IPS DF 19.7 (cell line): ENCODE measurements around the gene EXOC6B.

ENCODE experiments used
- DNase-seq: peaks from one replicate; pipeline ENCODE4 v3.0.0-alpha.2; 2013; ENCODE audit warnings: low read depth, low spot score

The EXOC6B gene

DNA sequence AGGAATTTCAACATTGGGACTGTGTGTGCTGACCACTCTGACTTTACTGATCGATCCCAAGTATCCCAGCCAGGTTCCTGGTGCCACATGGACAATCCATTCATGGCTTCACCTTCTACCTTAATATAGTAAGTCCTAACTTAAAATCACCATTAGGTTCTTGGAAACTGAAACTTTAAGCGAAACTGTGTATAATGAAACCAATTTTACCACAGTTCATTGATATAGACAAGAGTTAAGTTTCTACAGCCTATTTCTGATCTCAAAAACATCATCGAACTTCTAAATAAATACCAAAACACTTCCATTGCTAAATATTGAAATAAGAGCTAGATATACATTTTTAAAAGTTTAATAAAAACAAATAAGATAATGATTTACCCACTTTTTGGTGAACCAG is 4.4 kb upstream of the EXOC6B start:
- DNase-seq: no peak

DNA sequence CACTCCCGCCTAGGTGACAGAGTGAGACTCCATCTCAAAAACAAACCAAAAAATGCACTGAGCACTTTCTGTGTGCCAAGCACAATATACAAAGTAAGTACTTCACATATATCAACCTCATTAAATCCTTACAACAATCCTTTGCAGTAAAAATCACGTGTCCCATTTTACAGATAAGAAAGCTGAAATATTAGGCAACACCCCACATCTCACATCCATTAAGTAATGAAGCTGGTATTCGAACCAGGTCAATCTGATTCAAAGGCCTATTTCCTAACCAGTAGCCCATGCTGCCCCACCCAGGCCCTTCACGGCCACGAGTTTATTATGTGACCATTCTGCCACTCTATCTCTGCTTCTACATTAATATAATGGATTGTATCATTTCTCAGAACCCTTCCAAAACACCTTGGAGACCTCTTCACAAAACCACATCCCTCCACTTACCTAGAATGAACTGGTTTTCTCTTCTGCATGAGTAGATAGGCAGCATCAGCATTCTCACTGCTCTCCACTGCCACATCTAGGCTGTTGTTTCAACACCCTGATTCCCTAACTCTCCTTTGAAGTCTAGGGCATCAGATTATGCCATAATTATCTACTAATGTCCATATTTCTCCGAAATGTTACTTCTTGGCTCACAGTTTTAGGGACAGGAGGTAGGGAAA is 3.1 kb upstream of the EXOC6B start:
- no peak for DNase-seq

DNA sequence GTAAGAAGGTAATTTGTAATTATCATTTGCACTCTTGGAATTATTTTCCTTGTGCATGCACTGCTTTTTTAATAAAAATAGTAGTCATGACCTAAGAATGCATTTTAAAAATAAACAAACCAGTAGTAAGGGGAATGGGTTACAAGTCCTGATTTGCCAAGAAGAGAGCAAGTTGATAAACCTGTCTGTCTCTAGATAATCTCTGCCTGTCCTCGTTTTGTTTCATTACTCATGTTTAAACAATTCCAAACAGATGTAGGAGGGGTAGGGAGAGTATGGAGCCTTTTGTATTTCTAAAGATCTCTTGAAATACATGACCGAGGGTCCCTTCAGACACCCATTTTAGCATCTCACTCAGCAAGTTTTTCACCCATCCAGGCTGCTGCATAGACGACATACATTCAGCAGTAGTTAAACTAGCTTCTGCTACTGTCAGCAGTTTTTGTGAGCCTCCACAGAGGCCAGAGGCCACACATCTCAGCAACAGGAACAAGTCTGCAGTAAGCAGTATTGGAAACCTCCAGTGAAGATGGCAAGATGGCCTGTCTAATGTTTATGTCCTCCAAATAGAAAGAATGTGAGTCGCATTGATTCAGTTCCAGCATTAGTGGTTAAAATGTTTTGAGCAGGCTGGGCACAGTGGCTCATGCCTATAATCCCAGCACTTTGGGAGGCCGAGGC is 2.3 kb upstream of the EXOC6B start:
- DNase-seq: no peak

DNA sequence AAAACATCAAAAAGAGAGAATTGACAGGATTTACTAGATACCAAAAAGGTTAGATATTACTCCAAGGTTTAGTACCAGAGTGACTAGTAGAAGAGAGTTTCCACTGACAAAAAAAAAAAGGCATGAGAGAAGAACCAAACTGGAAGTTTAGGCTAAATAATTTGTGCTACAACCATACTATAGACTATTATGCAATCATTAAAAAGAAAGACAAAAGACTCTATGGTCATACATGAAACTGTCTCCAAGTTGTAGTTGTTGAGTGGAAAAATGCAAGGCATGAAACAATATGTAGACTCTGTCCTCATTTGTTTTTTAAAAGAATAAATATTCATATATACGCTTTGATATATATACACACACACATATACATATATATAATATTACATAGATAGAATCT is 1.7 kb upstream of the EXOC6B start:
- DNase-seq: no peak

DNA sequence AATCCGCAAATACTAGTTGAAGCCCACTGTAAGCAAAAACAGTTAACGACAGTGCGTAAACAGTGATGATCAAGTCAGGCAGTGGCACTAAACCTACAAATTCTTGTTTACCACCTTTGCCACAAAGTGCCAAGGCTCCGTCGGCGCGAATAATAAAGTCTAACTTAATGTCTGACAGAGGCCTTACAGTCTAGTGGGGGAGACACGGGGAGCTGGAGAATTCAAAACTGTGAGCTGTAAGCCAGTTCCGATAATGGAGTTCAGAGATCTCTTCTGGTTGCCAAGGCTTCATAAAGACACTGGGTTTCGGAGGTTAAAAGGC is 284 bp upstream of the EXOC6B start:
- DNase-seq: no peak

DNA sequence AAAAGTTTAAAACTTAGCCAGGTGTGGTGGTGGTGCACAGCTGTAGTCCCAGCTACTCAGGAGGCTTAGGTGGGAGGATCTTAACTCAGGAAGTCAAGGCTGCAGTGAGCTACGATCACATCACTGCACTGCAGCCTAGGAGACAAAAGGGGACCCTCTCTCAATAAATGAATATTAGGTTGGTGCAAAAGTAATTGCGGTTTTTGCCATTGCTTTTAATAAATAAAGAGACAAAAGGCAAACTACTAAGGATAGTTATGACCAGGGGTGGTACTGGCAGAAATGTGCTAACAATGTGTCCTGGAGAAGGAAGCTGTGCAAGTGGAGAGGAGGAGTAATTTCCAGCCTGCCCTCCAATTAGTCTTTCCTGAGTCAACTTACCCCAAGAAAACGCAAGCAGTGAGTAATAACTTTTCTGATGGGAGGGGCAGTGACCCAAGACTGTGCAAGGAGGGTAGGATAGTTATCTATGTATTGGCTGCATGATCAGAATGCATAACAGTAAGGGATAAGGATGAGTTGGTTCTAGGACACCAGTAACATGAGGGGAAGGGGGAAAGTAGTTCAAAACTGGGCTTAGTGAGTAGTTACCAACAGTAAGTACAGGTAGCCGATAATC is 1.5 kb downstream of the EXOC6B start:
- DNase-seq: no peak

DNA sequence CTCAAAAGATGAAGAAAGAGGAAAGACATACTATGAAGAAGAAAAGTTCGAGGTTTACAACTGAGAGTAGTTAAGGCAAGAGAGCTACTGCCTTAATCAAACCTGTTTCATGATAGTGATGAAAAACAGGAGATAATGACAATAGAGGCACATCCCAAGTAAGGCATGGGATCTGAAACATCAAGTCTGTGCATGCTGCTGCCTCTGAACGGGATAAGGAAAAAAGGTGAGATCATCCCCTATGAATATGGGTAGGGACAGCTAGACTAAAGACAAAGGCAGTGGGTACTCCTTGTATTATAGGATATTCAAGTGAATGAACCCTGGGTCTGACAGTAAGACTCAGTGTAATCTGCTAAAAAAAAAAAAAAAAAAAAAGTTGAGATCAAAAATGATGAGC is 3.0 kb downstream of the EXOC6B start:
- DNase-seq: no peak

DNA sequence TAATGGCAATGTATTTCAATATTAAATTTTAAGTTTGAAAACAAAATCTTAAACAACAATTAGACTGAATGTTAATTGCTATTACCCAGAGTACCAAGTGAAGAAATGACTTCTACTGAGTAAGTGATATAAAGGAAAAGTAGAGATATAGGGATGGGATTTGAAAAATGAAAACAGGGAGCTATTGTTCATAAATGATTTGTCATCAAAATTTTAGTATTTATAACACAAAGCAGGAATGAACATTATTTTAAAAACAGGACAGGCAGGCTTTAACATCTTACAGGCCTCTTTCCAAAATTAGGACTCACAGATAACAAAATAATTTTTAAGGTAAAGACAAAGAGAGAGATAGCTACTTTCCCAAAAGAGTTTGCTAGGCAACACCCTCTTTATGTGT is 3.9 kb downstream of the EXOC6B start:
- DNase-seq: no peak

DNA sequence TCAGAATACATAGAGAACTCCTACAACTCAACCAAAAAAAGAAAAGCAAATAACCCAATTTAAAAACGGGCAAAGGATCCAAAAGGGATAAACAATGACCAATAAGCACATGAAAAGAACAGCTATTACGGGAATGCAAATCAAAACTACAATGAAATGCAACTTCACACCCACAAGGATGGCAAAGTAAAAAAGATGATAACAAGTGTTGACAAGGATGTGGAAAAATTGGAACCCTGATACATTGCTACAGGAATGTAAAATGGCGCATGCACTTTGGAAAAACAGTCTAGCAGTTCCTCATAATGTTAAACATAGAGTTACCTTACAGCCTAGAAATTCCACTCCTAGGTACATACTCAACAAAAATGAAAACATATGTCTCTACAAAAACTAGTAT is 4.7 kb downstream of the EXOC6B start:
- DNase-seq: no peak

DNA sequence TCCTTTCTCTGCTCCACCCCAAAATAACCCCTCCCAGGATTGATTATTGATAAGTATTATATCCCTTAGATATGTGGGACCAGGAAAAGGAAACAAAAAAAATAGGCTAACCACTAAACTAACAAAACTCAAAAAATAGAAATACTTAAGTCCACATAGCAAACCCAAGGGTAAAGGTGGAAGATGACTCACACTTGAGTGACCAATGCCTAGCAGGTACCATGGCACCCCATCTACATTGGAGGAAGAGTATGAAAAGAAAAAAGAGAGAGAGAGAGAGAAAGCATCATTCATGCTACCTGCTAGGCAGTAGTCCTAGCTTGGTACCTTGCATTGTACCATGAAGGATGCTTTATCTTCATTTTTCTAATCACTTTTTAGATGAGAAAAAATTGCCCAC is 6.3 kb downstream of the EXOC6B start:
- DNase-seq: no peak

DNA sequence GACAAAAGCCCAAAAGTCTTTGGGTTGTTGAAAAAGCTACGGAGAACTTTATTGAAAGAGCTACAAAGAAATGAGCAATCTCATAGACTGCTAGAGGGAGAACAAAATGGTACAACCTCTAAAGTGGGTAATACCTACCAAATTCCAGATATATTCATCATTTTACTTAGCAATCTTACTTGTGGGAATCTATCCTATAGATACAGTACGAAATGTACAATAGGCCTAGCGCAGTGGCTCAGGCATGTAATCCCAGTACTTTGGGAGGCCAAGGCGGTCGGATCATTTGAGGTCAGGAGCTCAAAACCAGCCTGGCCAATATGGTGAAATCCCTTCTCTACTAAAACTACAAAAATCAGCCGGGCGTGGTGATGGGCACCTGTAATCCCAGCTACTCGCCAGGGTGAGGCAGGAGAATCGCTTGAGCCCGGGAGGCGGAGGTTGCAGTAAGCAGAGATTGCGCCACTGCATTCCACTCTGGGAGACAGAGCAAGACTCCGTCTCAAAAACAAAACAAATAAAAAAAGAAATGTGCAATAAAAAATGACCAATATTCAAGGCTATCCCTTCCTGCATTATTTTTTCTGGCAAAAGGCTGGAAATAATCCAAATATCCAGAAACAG is 10.1 kb downstream of the EXOC6B start:
- no peak for DNase-seq

DNA sequence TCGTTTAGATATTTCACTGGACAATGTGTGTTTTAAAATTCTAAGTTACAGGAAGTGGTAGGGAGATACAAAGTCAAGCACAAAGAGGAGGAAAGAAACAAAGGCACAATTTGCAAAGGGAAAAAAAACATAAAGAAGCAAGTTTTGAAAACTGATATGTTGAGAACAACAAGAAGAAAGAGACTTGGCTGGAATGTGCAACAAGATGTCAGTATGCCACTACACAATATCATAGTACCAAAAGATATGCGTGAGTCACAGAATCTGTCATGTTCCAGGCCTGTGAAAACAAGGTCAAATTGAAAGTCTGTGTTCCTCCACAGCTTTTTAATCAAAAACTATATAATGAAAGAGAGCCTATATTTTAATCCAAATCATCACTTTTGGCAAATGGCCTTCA is 12.0 kb downstream of the EXOC6B start:
- no peak for DNase-seq

DNA sequence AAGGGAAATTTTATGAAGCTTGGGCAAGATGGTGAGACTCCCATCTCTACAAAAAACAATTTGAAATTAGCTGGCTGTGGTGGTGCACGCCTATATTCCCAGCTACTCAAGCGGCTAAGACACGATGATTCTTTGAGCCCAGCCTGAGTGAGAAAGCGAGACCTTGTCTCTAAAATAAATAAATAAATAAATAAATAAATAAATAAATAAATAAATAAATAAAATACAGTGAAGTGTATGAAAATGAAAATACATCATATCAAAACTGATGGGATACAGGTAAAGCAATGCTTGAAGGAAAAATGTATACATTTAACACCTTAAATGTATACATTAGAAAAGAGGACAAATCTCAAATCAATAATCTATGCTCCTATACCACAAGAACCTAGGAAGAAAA is 15.7 kb downstream of the EXOC6B start:
- no peak for DNase-seq

DNA sequence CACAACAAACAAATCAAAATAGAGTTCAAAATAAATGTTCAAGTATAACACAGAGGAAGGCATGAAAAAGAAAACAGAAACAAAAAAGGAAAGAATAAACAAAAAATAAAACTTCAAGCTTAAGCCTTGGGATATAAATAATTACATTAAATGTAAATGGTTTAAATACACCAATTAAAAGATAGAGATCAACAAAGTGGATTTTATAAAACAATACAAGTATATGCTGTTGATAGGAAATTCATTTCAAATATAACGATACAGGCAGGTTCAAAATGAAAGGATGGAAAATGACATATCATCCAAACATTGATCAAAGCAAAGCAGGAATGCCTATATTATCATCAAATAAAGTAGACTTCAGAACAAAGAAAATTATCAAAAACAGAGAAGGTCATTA is 16.7 kb downstream of the EXOC6B start:
- no peak for DNase-seq

DNA sequence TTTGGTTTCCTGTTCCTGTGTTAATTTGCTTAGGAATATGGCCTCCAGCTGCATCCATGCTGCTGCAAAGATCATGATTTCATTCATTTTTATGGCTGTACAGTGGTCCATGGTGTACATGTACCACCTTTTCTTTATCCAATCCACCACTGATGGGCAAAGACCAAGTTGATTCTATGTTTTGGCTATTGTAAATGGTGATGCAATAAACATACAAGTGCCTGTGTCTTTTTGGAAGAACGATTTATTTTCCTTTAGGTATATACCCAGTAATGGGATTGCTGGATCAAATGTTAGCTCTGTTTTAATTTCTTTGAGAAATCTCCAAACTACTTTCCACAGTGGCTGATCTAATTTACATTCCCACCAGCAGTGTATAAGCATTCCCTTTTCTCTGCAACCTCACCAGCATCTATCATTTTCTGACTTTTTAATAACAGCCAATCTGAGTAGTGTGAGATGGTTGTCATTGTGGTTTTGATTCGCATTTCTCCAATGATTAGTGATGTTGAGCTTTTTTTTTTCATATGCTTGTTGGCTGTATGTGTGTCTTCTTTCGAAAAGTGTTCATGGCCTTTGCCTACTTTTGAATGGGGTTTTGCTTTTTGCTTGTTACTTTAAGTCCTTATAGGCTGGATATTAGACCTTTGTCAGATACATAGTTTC is 19.4 kb downstream of the EXOC6B start:
- DNase-seq: no peak

DNA sequence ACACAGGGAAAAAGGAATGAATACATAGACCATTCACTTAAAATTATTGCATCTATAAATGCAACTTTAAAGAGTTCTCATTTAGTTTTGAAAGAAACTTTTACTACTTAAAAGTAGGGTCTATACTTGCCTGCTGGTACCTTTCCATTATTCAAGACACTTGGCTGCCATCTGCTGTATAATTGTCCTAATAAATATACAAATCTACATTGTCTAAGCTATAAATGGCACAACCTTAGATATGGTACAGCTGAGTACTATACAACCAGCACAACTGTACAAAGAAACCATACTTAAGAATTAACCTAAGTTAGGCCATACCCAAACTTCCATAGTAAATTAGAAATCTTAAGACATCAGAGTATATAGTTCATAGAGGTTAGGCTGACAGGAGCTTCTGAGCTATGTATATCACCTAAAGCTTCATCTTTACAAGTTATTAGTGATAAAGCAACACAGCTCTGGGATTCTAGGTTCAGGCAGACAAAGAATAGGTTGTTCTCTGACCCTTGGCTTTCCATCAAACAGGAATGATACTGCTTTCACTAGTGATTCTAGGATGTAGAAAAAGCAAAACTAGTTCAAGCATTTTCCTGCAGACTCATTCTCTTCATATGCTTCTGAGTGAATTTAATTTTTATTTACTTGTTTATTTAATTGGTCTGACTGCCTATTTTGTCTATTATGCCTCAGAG is 22.1 kb downstream of the EXOC6B start:
- no peak for DNase-seq

DNA sequence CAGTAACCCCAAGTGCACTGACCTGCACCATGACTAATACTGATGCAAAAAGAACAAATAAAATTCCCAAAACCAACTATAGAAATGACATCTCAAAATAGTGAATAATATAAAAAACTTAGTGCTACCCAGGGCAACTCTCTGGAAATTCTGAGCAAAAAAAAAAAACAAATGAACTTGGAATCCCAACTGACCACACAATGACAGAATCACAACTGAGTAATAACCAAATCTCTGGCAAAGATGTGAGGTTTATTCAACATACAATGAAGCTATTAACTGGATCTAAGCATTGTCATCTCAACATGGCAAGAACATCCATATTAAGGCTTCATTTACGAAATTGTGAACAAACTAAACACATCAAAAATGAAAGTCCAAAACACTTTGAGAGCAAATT is 22.7 kb downstream of the EXOC6B start:
- no peak for DNase-seq

DNA sequence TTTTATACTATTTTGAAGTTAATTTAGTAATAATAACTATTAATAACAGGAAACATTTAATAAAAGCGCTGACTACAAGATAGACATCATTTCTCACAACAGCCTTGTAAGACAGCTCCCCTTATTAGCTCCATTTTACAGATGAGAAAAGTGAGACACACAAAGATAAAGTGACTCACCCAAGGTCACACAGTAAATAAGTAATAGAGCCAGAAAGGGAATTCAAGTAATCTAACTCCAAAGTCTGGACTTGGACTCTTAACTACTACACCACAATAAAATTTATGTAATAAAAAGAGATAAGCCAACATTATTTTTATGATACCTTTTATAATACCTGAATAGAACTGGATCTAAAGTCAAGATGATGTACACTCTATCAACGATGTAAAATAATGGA is 25.3 kb downstream of the EXOC6B start:
- no peak for DNase-seq

DNA sequence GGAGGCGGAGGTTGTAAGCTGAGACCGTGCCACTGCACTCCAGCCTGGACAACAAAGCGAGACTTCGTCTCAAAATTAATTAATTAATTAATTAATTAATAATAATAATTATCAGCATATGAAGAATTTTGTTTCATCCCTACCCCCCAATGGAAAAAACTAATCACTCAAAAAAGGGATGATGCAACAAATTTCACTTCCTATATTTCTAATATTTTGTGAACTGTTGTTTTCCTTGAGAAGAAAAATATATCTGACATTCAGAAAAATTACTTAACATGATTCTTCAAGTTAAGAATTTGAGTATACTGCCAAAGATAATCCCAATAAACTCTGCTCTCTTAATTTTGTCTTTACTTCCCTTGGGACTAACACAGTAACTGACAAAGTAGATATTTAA is 28.1 kb downstream of the EXOC6B start:
- DNase-seq: no peak

DNA sequence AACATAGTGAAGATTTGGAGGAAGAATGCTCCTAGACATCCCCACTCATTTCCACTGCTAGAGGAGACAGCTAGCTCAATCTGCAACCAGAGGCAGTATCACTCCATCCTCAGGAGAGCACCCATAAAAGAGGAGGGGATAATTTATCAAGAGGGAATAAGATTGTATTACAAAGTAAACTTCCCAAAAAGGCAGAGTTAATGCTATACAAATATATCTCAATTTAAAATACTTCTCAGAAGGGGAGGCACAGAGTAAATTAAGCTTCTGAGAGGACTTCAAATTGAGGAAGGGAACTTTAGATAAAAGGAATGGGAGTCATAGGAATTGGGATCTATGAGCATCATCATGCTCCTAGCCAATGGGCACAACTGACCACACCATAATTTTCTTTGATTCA is 29.1 kb downstream of the EXOC6B start:
- no peak for DNase-seq

DNA sequence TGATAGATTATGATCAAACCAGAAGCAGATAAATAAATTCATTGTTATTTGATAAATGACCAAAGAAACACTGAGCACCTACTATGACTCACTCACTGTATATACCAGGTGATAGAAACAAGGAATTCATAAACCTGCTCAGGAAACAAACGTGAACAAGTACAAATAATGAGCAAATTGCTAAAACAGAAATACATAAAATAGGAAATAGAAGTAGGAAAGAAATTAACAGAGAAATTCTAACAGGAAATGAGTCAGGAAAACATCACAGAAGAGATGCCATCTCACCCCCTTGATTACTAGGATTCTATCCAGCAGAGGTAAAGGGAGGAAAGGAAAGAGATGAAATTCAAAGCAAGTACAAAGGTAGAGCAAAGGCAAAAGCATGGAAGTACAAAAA is 31.3 kb downstream of the EXOC6B start:
- no peak for DNase-seq
